ENCODE results near the gene KLHL26.

The KLHL26 gene

GRCh38 chr19:18620311-18620710, 16.5 kb upstream of the KLHL26 start:
- no peak overlapping the region for H3K4me3 ChIP-seq (ENCODE audit: low read depth, low read length)
- TF ChIP-seq, protein P1, sequence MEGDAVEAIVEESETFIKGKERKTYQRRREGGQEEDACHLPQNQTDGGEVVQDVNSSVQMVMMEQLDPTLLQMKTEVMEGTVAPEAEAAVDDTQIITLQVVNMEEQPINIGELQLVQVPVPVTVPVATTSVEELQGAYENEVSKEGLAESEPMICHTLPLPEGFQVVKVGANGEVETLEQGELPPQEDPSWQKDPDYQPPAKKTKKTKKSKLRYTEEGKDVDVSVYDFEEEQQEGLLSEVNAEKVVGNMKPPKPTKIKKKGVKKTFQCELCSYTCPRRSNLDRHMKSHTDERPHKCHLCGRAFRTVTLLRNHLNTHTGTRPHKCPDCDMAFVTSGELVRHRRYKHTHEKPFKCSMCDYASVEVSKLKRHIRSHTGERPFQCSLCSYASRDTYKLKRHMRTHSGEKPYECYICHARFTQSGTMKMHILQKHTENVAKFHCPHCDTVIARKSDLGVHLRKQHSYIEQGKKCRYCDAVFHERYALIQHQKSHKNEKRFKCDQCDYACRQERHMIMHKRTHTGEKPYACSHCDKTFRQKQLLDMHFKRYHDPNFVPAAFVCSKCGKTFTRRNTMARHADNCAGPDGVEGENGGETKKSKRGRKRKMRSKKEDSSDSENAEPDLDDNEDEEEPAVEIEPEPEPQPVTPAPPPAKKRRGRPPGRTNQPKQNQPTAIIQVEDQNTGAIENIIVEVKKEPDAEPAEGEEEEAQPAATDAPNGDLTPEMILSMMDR (IDR thresholded peaks at IDR 0.05; ENCODE audit: borderline replicate concordance, insufficient read depth, low read depth, low read length) = no peak

GRCh38 chr19:18620902-18621301, 15.9 kb upstream of the KLHL26 start:
- TF ChIP-seq, protein P1 (IDR thresholded peaks at IDR 0.05; ENCODE audit: borderline replicate concordance, insufficient read depth, low read depth, low read length) = no peak

GRCh38 chr19:18626906-18627305, 9.9 kb upstream of the KLHL26 start:
- H3K4me3 ChIP-seq (ENCODE audit: low read depth, low read length) = no peak overlapping the region
- TF ChIP-seq, protein P1 (IDR thresholded peaks at IDR 0.05; ENCODE audit: borderline replicate concordance, insufficient read depth, low read depth, low read length) = no peak

More at GRCh38 chr19:18620902-18621301, 15.9 kb upstream of the KLHL26 start:
- no peak overlapping the region for H3K4me3 ChIP-seq (ENCODE audit: low read depth, low read length)

- H3K4me3 ChIP-seq (ENCODE audit: low read depth, low read length) = no peak overlapping the region
- TF ChIP-seq, protein P1 (IDR thresholded peaks at IDR 0.05; ENCODE audit: borderline replicate concordance, insufficient read depth, low read depth, low read length) = no peak
These were observed 7.4 kb upstream of the KLHL26 start for GRCh38 chr19:18629166-18630088.

- TF ChIP-seq, protein P1 (IDR thresholded peaks at IDR 0.05; ENCODE audit: borderline replicate concordance, insufficient read depth, low read depth, low read length) = no peak
- H3K4me3 ChIP-seq (ENCODE audit: low read depth, low read length) = no peak overlapping the region
These were observed 3.5 kb upstream of the KLHL26 start for GRCh38 chr19:18633321-18633720.

DNA sequence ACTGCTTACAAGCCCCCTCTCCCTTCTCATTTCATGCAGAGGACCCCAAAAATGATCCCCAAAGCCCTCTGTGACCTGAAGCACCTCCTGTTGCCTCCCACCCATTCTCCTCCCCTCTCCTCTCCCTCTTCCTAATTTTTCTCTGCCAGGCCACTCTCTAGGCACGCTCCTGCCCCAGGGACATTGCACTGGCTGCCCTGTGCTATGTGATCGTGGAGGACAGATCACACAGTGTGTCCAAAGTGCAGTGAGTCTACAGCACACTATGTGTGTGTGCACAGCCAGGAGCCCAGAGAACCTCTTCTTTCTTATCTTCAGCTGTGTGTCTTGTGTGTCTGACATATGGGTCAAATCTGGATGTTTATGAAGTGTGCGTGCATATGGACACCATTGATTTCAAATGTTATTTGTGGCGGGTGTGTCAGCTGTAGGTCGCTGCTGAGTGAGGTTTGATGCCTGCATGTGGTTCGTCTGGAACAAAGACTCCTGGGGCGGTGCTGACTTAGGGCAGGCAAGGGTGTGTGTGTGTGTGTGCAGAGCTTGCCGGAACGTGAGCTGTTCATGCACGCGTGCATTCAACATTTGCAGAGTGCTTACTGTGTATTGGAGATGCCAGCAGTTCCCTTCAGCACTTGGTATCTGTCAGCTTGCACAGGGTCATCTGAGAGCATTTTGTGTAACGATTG, 2.1 kb upstream of the KLHL26 start:
- TF ChIP-seq, protein P1 (IDR thresholded peaks at IDR 0.05; ENCODE audit: borderline replicate concordance, insufficient read depth, low read depth, low read length) = no peak
- H3K4me3 ChIP-seq (ENCODE audit: low read depth, low read length) = no peak overlapping the region

Measured in GM12875 (cell line).